GM19099 (cell line): Measurements from ENCODE around the gene LIPC.

Experiments
- POLR2A ChIP-seq: IDR thresholded peaks from 3 replicates; pipeline ENCODE4 v1.6.1; 2011; ENCODE audit warnings: low read depth; ENCODE audit not compliant: insufficient read length; ENCODE audit errors: extremely low read depth

LIPC gene

GRCh38 chr15:58525991-58526421, 94.2 kb downstream of the LIPC start:
- TF ChIP-seq POLR2A, result no peak

GRCh38 chr15:58526647-58527192, 94.9 kb downstream of the LIPC start:
- TF ChIP-seq POLR2A, result no peak

- no peak for TF ChIP-seq POLR2A
Measured at GRCh38 chr15:58527573-58528187, 95.9 kb downstream of the LIPC start.

GRCh38 chr15:58528188-58528870, 96.5 kb downstream of the LIPC start:
- no peak for TF ChIP-seq POLR2A

GRCh38 chr15:58529041-58529440, 97.2 kb downstream of the LIPC start:
- no peak for TF ChIP-seq POLR2A

- no peak for TF ChIP-seq POLR2A
Measured at GRCh38 chr15:58530056-58530590, 98.3 kb downstream of the LIPC start.

GRCh38 chr15:58532126-58532525, 100.3 kb downstream of the LIPC start:
- TF ChIP-seq POLR2A, result no peak

- TF ChIP-seq POLR2A, result no peak
Measured at GRCh38 chr15:58534556-58534955, 102.8 kb downstream of the LIPC start.

GRCh38 chr15:58535337-58535736, 103.5 kb downstream of the LIPC start:
- no peak for TF ChIP-seq POLR2A

GRCh38 chr15:58535894-58536293, 104.1 kb downstream of the LIPC start:
- TF ChIP-seq POLR2A, result no peak

GRCh38 chr15:58536414-58536813, 104.6 kb downstream of the LIPC start:
- no peak for TF ChIP-seq POLR2A

GRCh38 chr15:58537033-58537432, 105.2 kb downstream of the LIPC start:
- TF ChIP-seq POLR2A, result no peak

- no peak for TF ChIP-seq POLR2A
Measured at GRCh38 chr15:58538225-58538727, 106.5 kb downstream of the LIPC start.

GRCh38 chr15:58538901-58539300, 107.1 kb downstream of the LIPC start:
- no peak for TF ChIP-seq POLR2A

GRCh38 chr15:58539548-58539947, 107.8 kb downstream of the LIPC start:
- TF ChIP-seq POLR2A, result no peak
